ENCODE results near the gene MEX3D. TPM values are rescaled to one million over a fixed set of nuclear protein-coding genes. Genes with fewer than 3 reads are reported as not detected.

MEX3D gene
- total and polyA plus RNA-seq, 2 of the 4 experiments (the other 2 are of a cell fraction), result 9.1 to 9.6 TPM

DNA sequence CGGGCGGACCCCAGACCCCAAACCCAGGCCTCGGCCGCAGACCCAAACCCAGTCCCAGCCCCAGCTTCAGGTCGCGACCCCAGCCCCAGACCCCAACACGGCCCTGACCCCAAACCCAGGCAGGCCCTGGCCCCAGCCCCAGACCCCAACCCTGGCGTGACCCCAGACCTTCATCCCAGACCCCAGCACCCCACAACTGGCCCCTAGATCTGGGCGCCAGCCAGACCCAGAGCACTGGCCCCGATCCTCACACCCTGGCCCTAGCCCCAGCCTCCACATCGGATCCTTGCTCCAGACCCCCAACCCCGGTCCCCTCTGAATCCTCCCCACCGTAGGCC lies 17.1 kb upstream of the MEX3D start:
- ChIA-PET CTCF (no interaction called here), POLR2A (ENCODE audit: unreplicated experiment) (no interaction called here)
- Histone ChIP-seq H3K27ac (ENCODE audit: insufficient read depth, low read length) (no peak overlapping the region), H3K4me2 (ENCODE audit: low read depth, low read length) (no peak overlapping the region), H2AK5ac (ENCODE audit: low read depth, low read length) (no peak overlapping the region), H3K4ac (ENCODE audit: low read depth, low read length) (no peak overlapping the region), H2BK5ac (ENCODE audit: low read depth, low read length, poor library complexity, severe bottlenecking) (no peak overlapping the region), H2BK15ac (ENCODE audit: low read depth, low read length) (no peak overlapping the region), H3K4me3 (ENCODE audit: insufficient read depth, low read depth, low read length) (no peak overlapping the region), H3K14ac (replicated peaks; ENCODE audit: low read depth, low read length) (no peak overlapping the region), H3K18ac (ENCODE audit: low read depth, low read length) (no peak overlapping the region), H3K23ac (ENCODE audit: low read depth, low read length) (no peak overlapping the region), H3K27me3 (ENCODE audit: control insufficient read depth, insufficient read depth, low read length) (no peaks in the 10 kb centered on the region), H4K8ac (ENCODE audit: low read depth in 2 of 2, low read length in 2 of 2) (no peak overlapping the region), H2BK120ac (ENCODE audit: low read depth, low read length) (no peak overlapping the region), H4K20me1 (ENCODE audit: insufficient read depth, low read length) (peaks cover 32% of the 10 kb centered on the region), H3K9me3 (ENCODE audit: control insufficient read depth, insufficient read depth, low read length) (no peaks in the 10 kb centered on the region), H4K5ac (ENCODE audit: low read depth, low read length) (no peak overlapping the region), H2AK9ac (replicated peaks; ENCODE audit: low read depth, low read length, poor library complexity) (no peak overlapping the region), H3K79me1 (ENCODE audit: low read depth in 1 of 2, low read length in 2 of 2) (peaks cover 18 to 68% of the 10 kb centered on the region in 2 experiments), H2AFZ (replicated peaks; ENCODE audit: low read length, poor library complexity) (no peak overlapping the region), H3K36me3 (ENCODE audit: control insufficient read depth, insufficient read depth, low read length) (peaks cover 34% of the 10 kb centered on the region), H4K91ac (ENCODE audit: insufficient read depth, low read depth, low read length) (no peak overlapping the region), H3K9me1 (ENCODE audit: insufficient read depth, low read length) (peaks cover 9% of the 10 kb centered on the region), H3K9ac (ENCODE audit: low read depth, low read length) (no peak overlapping the region), H3K4me1 (ENCODE audit: control insufficient read depth, insufficient read depth, low read length) (peaks cover 3% of the 10 kb centered on the region; the same call in 1 of the 2 replicates), H2BK20ac (ENCODE audit: low read depth, low read length) (no peak overlapping the region), H3K56ac (ENCODE audit: extremely low read depth, insufficient read depth, low read length) (no peak overlapping the region)
- no peak for DNase-seq
- TF ChIP-seq SMC3 (IDR thresholded peaks at IDR 0.05; ENCODE audit: low read depth, low read length), result no peak
- intact Hi-C loops (cut with micrococcal nuclease) (no loop called here), in situ Hi-C loops (cut with MboI; ENCODE audit: low sequenced_read_pairs) (no loop called here), dilution Hi-C loops (cut with HindIII; ENCODE audit: low sequenced_read_pairs, unreplicated experiment) (no loop called here)
- no TSS peak for BruUV-seq (replicated peaks)
- no peak for ATAC-seq (ENCODE audit: low read depth)
- 89% methylated on average over 6 of the region's 13 CpGs; no CpG with 5 or more reads in 1 of the 2 experiments for WGBS, 2 experiments (ENCODE audit: extremely low coverage in 2 of 2, insufficient read length in 1 of 2)

All from IMR-90 (cell line).